ENCODE data around the gene DLGAP1. TPM values are rescaled to one million over a fixed set of nuclear protein-coding genes. Genes with fewer than 3 reads are reported as not detected.

DLGAP1 gene
- total RNA-seq, 4 donors from 2014 or later: 1.2 to 1.4 (median 1.4) TPM

GRCh38 chr18:3851159-3851558 is 603.9 kb downstream of the DLGAP1 start:
- Histone ChIP-seq H3K4me1 (no peaks in the 10 kb centered on the region), H3K27me3 (no peaks in the 10 kb centered on the region), H3K27ac (replicated peaks in 1 of 4) (no peak overlapping the region), H3K4me3 (no peak overlapping the region), H3K9me3 (no peaks in the 10 kb centered on the region), H3K36me3 (no peaks in the 10 kb centered on the region)
- no peak for DNase-seq (ENCODE audit: extremely low spot score)
- TF ChIP-seq POLR2AphosphoS5 (IDR thresholded peaks at IDR 0.05): no peak
- TF ChIP-seq EP300 (IDR thresholded peaks at IDR 0.05): no peak
- no peak for TF ChIP-seq CTCF (IDR thresholded peaks at IDR 0.05)
- no peak for TF ChIP-seq POLR2A (IDR thresholded peaks at IDR 0.05; ENCODE audit: low read depth)
- intact Hi-C loops (cut with DNase I): no loop called here
- 87% methylated on average over 2 of the region's 2 CpGs for WGBS

DNA sequence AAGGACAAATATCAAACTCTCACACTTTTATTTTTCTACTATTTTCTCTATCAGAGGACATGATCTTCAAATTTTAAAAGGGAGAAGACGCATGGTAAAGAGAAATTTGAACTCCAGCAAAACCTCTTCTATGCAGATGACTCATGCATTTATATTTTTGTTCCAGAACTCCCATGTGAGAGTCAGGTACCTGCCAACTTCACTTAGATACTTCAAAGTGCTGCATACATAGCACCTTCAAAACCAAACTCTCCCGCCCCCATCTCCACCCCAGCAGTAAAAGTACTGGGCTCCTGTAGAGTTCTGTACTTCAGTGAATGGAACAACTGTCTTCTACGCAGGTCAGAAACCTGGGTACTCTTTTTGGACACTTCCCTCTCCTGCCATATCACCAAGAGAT is 606.8 kb downstream of the DLGAP1 start:
- 86% methylated on average over 3 of the region's 3 CpGs for WGBS
- no peak for TF ChIP-seq POLR2A (IDR thresholded peaks at IDR 0.05; ENCODE audit: low read depth)
- TF ChIP-seq POLR2AphosphoS5 (IDR thresholded peaks at IDR 0.05): no peak
- no peak for TF ChIP-seq EP300 (IDR thresholded peaks at IDR 0.05)
- no peak for TF ChIP-seq CTCF (IDR thresholded peaks at IDR 0.05)
- H3K27ac ChIP-seq (replicated peaks in 1 of 4): no peak overlapping the region
- H3K4me3 ChIP-seq: no peak overlapping the region
- no peaks in the 10 kb centered on the region for H3K4me1 ChIP-seq
- no peaks in the 10 kb centered on the region for H3K36me3 ChIP-seq
- intact Hi-C loops (cut with DNase I): no loop called here
- H3K9me3 ChIP-seq: no peaks in the 10 kb centered on the region
- H3K27me3 ChIP-seq: no peaks in the 10 kb centered on the region
- no peak for DNase-seq (ENCODE audit: extremely low spot score)

DNA sequence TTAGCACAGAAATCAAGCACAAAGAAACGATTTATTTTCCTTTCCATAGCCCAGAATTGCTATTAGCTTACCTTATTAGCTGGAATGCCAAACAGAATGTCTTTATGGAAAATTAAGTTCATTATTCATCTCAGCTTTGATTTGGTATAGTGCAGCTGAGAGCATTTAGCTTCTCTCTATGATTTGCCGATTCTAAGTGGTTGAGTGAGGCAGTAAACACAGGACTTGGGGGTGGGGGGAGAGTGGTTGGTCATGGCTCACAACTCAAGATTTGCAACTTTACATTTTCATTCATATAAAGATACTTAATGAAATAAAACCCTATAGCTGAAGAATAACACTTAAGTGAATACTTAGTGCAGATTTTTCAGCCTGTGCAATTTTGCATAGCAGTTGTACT is 609.9 kb downstream of the DLGAP1 start:
- Histone ChIP-seq H3K4me1 (no peaks in the 10 kb centered on the region), H3K27me3 (no peaks in the 10 kb centered on the region), H3K36me3 (no peaks in the 10 kb centered on the region), H3K9me3 (no peaks in the 10 kb centered on the region), H3K4me3 (no peak overlapping the region), H3K27ac (replicated peaks in 1 of 4) (no peak overlapping the region)
- no peak for TF ChIP-seq POLR2AphosphoS5 (IDR thresholded peaks at IDR 0.05)
- no peak for TF ChIP-seq EP300 (IDR thresholded peaks at IDR 0.05)
- no peak for TF ChIP-seq POLR2A (IDR thresholded peaks at IDR 0.05; ENCODE audit: low read depth)
- TF ChIP-seq CTCF (IDR thresholded peaks at IDR 0.05): no peak
- WGBS: 52% methylated on average over 2 of the region's 2 CpGs
- no peak for DNase-seq (ENCODE audit: extremely low spot score)
- intact Hi-C loops (cut with DNase I): no loop called here

DNA sequence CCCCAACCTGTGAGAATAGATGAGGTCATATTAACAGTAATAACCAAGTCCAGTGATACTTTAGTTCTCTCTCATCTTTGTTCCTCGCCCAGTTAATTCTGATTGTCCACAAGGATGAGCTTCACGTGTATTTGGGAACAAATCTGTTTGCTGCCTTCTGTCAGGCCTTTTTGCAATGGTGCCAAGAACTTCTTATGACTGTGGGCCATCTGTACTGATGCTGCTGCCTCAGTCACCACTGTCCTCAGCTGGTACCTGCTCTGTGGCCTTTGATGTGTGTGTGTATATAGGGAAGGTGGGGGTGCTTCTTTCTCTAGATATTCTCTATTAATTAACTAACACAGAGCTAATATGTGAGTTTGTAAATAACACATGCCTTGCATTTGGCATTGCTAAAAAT is 612.3 kb downstream of the DLGAP1 start:
- 82% methylated on average over 2 of the region's 2 CpGs for WGBS
- no peaks in the 10 kb centered on the region for H3K4me1 ChIP-seq
- intact Hi-C loops (cut with DNase I): no loop called here

More for the DNA sequence above, 612.3 kb downstream of the DLGAP1 start:
- Histone ChIP-seq H3K9me3 (no peaks in the 10 kb centered on the region), H3K27me3 (no peaks in the 10 kb centered on the region), H3K27ac (replicated peaks in 1 of 4) (no peak overlapping the region), H3K4me3 (no peak overlapping the region), H3K36me3 (no peaks in the 10 kb centered on the region)
- no peak for DNase-seq (ENCODE audit: extremely low spot score)
- TF ChIP-seq POLR2A (IDR thresholded peaks at IDR 0.05; ENCODE audit: low read depth) (no peak), POLR2AphosphoS5 (IDR thresholded peaks at IDR 0.05) (no peak), CTCF (IDR thresholded peaks at IDR 0.05) (no peak)
